Endothelial cell of umbilical vein (primary cell): ENCODE data around the gene CNNM2. TPM values are rescaled to one million over a fixed set of nuclear protein-coding genes. Genes with fewer than 3 reads are reported as not detected.

Experiments
- BruUV-seq: library from RNA; stranded (reverse); fragments of 400-500 nt; replicated peaks from 2 replicates; lab custom pipeline; 2021; lab: Mats Ljungman, UMichigan
- CTCF ChIA-PET: fragments of 300-600, 350-600 bp; sonication (Branson Sonifier 250); formaldehyde crosslinking; loops from one replicate; lab custom pipeline; 2021; ENCODE audit warnings: antibody characterized with exemption, inconsistent platforms; lab: Charles Lee
- POLR2A ChIA-PET: fragments of 300-600, 350-600 bp; sonication (Branson Sonifier 250); formaldehyde crosslinking; loops from one replicate; lab custom pipeline; 2021; ENCODE audit warnings: antibody characterized with exemption, inconsistent platforms; lab: Charles Lee
- DNase-seq: peaks from one replicate; pipeline ENCODE4 v3.0.0-alpha.2; 2011; ENCODE audit warnings: low read depth, low spot score
- FAIRE-seq: peaks from 2 replicates; lab custom pipeline; 2011; peaks lifted over from hg19 to GRCh38; lab: Jason Lieb, UNC
- H2AFZ ChIP-seq: 2 replicates; pipeline ENCODE4 v1.6.0; 2012; ENCODE audit warnings: low read depth, low read length, control low read depth, inconsistent platforms
- H3K27ac ChIP-seq: 2 replicates; pipeline ENCODE4 v1.5.1; 2011; ENCODE audit warnings: low read depth, mild to moderate bottlenecking, control low read depth, low read length, moderate library complexity; ENCODE audit not compliant: insufficient read depth
- H3K27me3 ChIP-seq, 2 experiments: 2 replicates each; pipeline versions ENCODE4 v1.6.0 to v1.6.1; 2011; ENCODE audit warnings: low read length in 2 of 2, mixed read lengths in 1 of 2; ENCODE audit not compliant: control insufficient read depth in 2 of 2, insufficient read depth in 2 of 2
- H3K36me3 ChIP-seq, 2 experiments: 2 replicates in 1 of 2; 3 replicates in 1 of 2; pipeline ENCODE4 v1.5.1; 2011; ENCODE audit warnings: low read length in 2 of 2, mild to moderate bottlenecking in 1 of 2, moderate library complexity in 1 of 2; ENCODE audit not compliant: control insufficient read depth in 2 of 2, insufficient read depth in 2 of 2; ENCODE audit errors: extremely low read depth in 1 of 2
- H3K4me1 ChIP-seq: 3 replicates; pipeline ENCODE4 v1.5.1; 2011; ENCODE audit warnings: mild to moderate bottlenecking, low read length; ENCODE audit not compliant: control insufficient read depth, insufficient read depth; ENCODE audit errors: extremely low read depth
- H3K4me2 ChIP-seq: 2 replicates; pipeline ENCODE4 v1.6.1; 2011; ENCODE audit warnings: low read length, control low read depth, mixed read lengths; ENCODE audit not compliant: insufficient read depth
- H3K4me3 ChIP-seq, 3 experiments: fragments of 200-600 bp in 1 of 3; sonication (generic), shearing (Covaris generic) in 1 of 3; replicated peaks in 1 of 3; 2 replicates each; pipeline ENCODE4 v1.5.1; 2011 to 2016; ENCODE audit warnings: control low read depth in 3 of 3, low read length in 3 of 3, mild to moderate bottlenecking in 2 of 3, inconsistent platforms in 1 of 3, low read depth in 1 of 3, moderate library complexity in 1 of 3; ENCODE audit not compliant: insufficient read depth in 1 of 3
- H3K79me2 ChIP-seq: 2 replicates; pipeline ENCODE4 v1.6.0; 2012; ENCODE audit warnings: low read length, inconsistent platforms; ENCODE audit not compliant: control insufficient read depth, insufficient read depth
- H3K9ac ChIP-seq: replicated peaks from 2 replicates; pipeline ENCODE3; 2011; ENCODE audit warnings: low read length, control low read depth; ENCODE audit not compliant: insufficient read depth; ENCODE audit errors: extremely low read depth
- H3K9me1 ChIP-seq: replicated peaks from 3 replicates; pipeline ENCODE4 v1.6.0; 2011; ENCODE audit warnings: mild to moderate bottlenecking, low read length; ENCODE audit not compliant: control insufficient read depth, insufficient read depth; ENCODE audit errors: extremely low read depth
- H3K9me3 ChIP-seq: replicated peaks from 2 replicates; pipeline ENCODE4 v1.5.1; 2012; ENCODE audit warnings: low read length, inconsistent platforms; ENCODE audit not compliant: control insufficient read depth, insufficient read depth
- H4K20me1 ChIP-seq: replicated peaks from 2 replicates; pipeline ENCODE3; 2011; ENCODE audit warnings: mild to moderate bottlenecking, low read length; ENCODE audit not compliant: control insufficient read depth, insufficient read depth; ENCODE audit errors: extremely low read depth
- CTCF ChIP-seq, 2 donors: IDR thresholded peaks; 1 replicate in 1 of 2; 2 replicates in 1 of 2; pipeline ENCODE4 v1.5.1; 2011; ENCODE audit warnings: low read length in 2 of 2, mild to moderate bottlenecking in 2 of 2, moderate library complexity in 2 of 2, control low read depth in 1 of 2, inconsistent platforms in 1 of 2, low read depth in 1 of 2; ENCODE audit not compliant: insufficient read depth in 1 of 2; ENCODE audit errors: extremely low read depth in 1 of 2
- EZH2 ChIP-seq: IDR thresholded peaks from 2 replicates; pipeline ENCODE4 v1.6.1; 2012; ENCODE audit warnings: borderline replicate concordance, low read depth, mild to moderate bottlenecking, moderate library complexity, low read length, inconsistent platforms; ENCODE audit not compliant: severe bottlenecking
- FOS ChIP-seq: IDR thresholded peaks from 2 replicates; pipeline ENCODE4 v1.6.1; 2011; ENCODE audit warnings: mild to moderate bottlenecking, low read length, moderate library complexity, borderline replicate concordance; ENCODE audit not compliant: insufficient read depth
- GATA2 ChIP-seq: IDR thresholded peaks from 2 replicates; pipeline ENCODE4 v1.7.0; 2011; ENCODE audit warnings: low read depth, mild to moderate bottlenecking, moderate library complexity, mixed read lengths, low read length; ENCODE audit not compliant: insufficient read length, insufficient read depth
- JUN ChIP-seq: IDR thresholded peaks from 2 replicates; pipeline ENCODE4 v1.6.1; 2011; ENCODE audit warnings: borderline replicate concordance, low read depth; ENCODE audit not compliant: insufficient read length, insufficient read depth
- MYC ChIP-seq: IDR thresholded peaks from one replicate; pipeline ENCODE4 v1.6.1; 2011; ENCODE audit warnings: mild to moderate bottlenecking, low read depth, low read length
- POLR2A ChIP-seq: IDR thresholded peaks from 2 replicates; pipeline ENCODE4 v1.6.1; 2012; ENCODE audit warnings: low read depth, mild to moderate bottlenecking, control low read depth, low read length
- POLR2AphosphoS5 ChIP-seq: IDR thresholded peaks from 2 replicates; pipeline ENCODE4 v1.6.1; 2012; ENCODE audit warnings: low read depth, mild to moderate bottlenecking, control low read depth, low read length, moderate library complexity; ENCODE audit not compliant: insufficient read depth
- dilution Hi-C: fragments of 300-500 bp; cut with MboI; formaldehyde crosslinking; loops from one replicate; pipeline ENCODE4 v1.15.0; 2019; ENCODE audit warnings: low sequenced_read_pairs; ENCODE audit not compliant: extremely low pct_ligation_motif_present
- intact Hi-C: fragments of 100-400 bp; cut with micrococcal nuclease; formaldehyde crosslinking; loops from one replicate; pipeline ENCODE4 v1.10.0; 2022
- polyA plus RNA-seq, 4 experiments: library from polyadenylated mRNA; depleted of rRNA in 3 of 4; stranded (reverse) in 3 of 4; unstranded in 1 of 4; fragments of >200 nt; gene quantifications; 2 replicates each; pipeline versions ENCODE4 v1.2.1 to v1.2.3, GENCODE V29; 2011 to 2012; ENCODE audit warnings: missing spikeins in 1 of 4
- total RNA-seq: library from RNA; stranded (reverse); gene quantifications from 2 replicates; pipeline ENCODE4 v1.2.3, GENCODE V29; 2021
- TF ChIP-seq, protein P1 (sequence below): IDR thresholded peaks from 2 replicates; pipeline ENCODE4 v1.6.1; 2011; ENCODE audit not compliant: insufficient read depth, insufficient read length

CNNM2 gene
- total and polyA plus RNA-seq, 2 donors (not counting 3 experiments of a cell fraction or from before 2014, with no cell fraction given), result 1.9 to 3.0 TPM

- Histone ChIP-seq H3K9me1 (no peaks in the 10 kb centered on the region), H3K4me3 (no peak overlapping the region), H3K9me3 (no peaks in the 10 kb centered on the region), H3K4me2 (no peak overlapping the region), H3K9ac (no peak overlapping the region), H3K27me3 (no peaks in the 10 kb centered on the region), H3K79me2 (no peaks in the 10 kb centered on the region), H3K36me3 (no peaks in the 10 kb centered on the region), H4K20me1 (no peaks in the 10 kb centered on the region), H2AFZ (no peak overlapping the region), H3K27ac (no peak overlapping the region), H3K4me1 (no peaks in the 10 kb centered on the region)
- POLR2A ChIA-PET, result no interaction called here
- intact Hi-C loops (no loop called here), dilution Hi-C loops (no loop called here)
- TF ChIP-seq CTCF (IDR thresholded peaks at IDR 0.05; ENCODE audit: extremely low read depth in 1 of 2, insufficient read depth in 1 of 2, low read depth in 1 of 2, low read length in 2 of 2) (no peak), GATA2 (no peak), JUN (no peak), EZH2 (no peak), MYC (no peak), FOS (no peak), POLR2A (no peak), POLR2AphosphoS5 (no peak)
- TF ChIP-seq, protein P1, sequence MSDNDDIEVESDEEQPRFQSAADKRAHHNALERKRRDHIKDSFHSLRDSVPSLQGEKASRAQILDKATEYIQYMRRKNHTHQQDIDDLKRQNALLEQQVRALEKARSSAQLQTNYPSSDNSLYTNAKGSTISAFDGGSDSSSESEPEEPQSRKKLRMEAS, result no peak
- no TSS peak for BruUV-seq
- CTCF ChIA-PET, result no interaction called here
- DNase-seq, result no peak
- no peak for FAIRE-seq
These were observed 23.5 kb upstream of the CNNM2 start for GRCh38 chr10:102894466-102895213.
